Endometrial microvascular endothelial cells (primary cell): ENCODE measurements around the gene HIPK2. TPM values are rescaled to one million over a fixed set of nuclear protein-coding genes. Genes with fewer than 3 reads are reported as not detected.

Source experiments
- in situ Hi-C: cut with HindIII; loops from 2 replicates; pipeline ENCODE4 v1.10.0; 2017; ENCODE audit warnings: low sequenced_read_pairs, low pct_unique_long_range_greater_than_20kb; ENCODE audit errors: inconsistent ontology term
- total RNA-seq: library from RNA; depleted of rRNA; stranded (reverse); fragments of >200 nt; gene quantifications from one replicate; pipeline ENCODE4 v1.2.3, GENCODE V29; 2015; ENCODE audit errors: inconsistent ontology term

Gene HIPK2
- total RNA-seq, 1 donor from 2014 or later = 17.9 TPM

DNA sequence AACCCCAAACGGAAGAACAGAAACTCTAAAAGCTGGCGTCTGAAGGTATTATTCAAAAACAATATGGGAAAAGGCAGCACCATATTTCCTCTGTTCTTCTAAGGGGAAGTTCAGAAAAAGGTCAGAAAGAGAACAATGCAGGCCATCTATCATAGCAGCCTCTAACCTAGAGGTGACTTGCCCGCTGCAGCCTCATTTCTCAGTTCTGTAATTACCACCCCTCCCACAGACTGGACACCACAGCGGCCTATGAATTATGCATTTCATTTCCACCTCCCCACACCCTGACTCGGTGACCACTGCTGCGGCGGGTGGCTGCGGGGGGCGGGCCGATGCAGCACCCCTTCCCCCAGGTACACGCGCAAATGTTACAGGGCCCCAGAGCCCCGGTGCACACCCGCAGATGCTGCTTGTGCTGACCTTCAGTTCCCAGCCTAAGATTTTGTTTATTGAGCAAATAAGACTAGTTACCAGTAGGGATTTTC, 128.8 kb downstream of the HIPK2 start:
- in situ Hi-C loops = no loop called here

- in situ Hi-C loops = no loop called here
These were observed 129.4 kb downstream of the HIPK2 start for GRCh38 chr7:139648391-139648861.

DNA sequence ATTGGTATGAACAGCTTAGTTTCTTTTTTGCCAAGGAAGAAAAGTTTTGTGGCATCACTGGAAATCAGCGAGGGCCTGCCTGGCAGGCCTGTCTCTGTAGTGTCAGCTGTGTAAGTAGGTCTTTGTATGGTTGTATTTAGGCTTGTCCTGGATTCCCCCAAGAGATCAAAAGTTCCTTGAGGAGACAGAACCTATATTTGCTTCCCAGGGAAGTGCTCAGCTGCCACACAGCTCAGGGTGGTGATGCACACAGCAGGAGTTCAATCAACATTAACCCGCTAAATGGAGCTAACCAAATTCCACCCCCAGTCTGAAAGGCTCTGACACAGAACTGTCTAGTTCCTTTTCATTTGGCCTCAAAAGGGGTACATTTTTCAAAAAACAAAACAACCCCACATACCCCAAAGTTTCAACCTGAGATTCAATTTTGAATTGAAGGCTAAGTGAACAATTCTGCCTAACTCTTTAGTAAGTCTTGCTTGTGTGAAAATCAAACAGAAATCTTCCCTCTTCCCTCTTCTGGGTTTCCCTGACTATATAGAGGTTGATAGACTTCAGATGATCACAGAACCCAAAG, 129.9 kb downstream of the HIPK2 start:
- in situ Hi-C loops = no loop called here

- in situ Hi-C loops = no loop called here
These were observed 130.7 kb downstream of the HIPK2 start for GRCh38 chr7:139647085-139647484.

- in situ Hi-C loops = no loop called here
These were observed 131.2 kb downstream of the HIPK2 start for GRCh38 chr7:139646566-139646965.

GRCh38 chr7:139645572-139646523, 131.9 kb downstream of the HIPK2 start:
- in situ Hi-C loops = no loop called here

- in situ Hi-C loops = no loop called here
These were observed 133.7 kb downstream of the HIPK2 start for GRCh38 chr7:139643951-139644585.

GRCh38 chr7:139642283-139642682, 135.5 kb downstream of the HIPK2 start:
- in situ Hi-C loops = no loop called here

DNA sequence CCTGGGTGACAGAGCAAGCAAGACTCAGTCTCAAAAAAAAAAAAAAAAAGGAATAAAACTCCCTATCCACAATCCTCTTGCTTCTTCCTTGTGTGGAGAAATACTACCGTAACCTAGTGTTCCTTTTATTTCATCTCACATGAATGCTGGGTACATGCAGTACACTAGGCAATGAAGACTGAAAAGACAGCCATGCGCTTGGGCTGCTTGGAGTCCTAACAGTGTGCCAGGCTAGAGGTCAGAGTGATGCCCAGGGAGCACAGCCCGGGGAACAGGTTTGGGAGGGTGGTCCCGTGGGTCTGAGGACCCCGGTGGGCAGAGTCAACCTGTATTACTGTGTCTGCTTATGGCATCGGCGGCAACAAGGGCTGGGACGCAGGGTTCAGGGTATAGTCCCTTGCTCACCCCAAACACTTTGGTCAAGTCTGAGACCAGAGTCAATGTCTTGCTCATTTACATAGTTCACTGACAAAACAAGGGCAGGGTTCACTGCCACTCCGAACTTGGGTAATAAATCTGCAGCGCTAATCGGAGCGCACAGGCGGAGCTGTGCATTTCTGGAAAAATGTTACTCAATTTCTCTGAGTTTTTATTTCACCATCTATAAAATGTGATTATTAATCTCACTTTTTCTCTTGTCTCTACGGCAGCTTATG, 136.3 kb downstream of the HIPK2 start:
- in situ Hi-C loops = no loop called here

DNA sequence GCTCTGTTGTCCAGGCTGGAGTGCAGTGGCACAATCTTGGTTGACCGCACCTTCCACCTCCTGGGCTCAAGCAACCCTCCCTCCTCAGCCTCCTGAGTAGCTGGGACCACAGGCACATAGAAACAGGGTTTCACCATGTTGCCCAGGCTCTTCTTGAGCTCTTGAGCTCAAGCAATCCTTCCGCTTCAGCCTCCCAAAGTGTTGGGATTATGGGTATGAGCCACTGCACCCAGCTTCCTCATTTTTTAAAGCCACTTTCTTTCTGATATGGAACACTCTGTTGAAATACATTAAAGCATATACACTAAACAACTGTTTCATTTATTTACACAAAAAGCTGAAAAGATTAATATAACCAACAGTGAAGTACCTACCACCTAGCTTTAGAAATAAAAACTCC, 137.1 kb downstream of the HIPK2 start:
- in situ Hi-C loops = no loop called here

- in situ Hi-C loops = no loop called here
These were observed 138.2 kb downstream of the HIPK2 start for GRCh38 chr7:139639563-139639962.

DNA sequence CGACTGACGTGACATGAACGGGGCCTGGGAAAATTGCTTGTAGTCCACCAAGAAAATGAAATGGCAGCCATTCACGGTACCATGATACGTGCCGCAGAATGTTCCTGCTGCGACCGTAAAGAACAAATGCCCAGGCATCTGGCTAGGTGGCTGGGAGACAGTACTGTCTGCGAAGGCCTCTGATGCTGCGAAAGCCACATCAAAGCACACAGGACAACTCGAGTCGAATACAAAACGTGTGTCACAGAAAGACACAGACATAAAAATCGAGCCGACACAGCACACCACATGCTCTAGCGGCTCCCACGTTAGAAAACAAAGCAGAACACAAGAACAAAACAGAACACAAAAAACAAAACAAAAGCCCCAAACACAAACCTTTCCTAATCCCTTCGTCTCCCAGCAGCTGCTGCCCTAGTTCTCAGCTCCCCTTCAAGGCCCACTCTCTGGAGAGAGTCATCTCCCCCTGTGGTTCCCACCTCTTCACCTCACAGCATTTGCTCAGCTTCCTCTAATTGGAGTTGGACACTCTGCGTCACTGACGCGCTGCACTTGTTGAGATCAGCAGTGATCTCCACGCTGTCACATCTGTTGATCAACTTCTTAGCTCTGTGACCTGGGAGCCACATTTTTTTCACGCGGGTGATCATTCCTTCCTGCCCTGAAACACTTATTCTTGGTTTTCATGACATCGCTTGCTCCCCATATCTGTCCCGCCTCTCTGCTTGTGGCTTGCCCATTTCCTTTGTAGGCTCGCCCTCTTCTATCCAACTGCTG, 142.1 kb downstream of the HIPK2 start:
- in situ Hi-C loops = no loop called here

GRCh38 chr7:139634087-139634486, 143.7 kb downstream of the HIPK2 start:
- in situ Hi-C loops = no loop called here

GRCh38 chr7:139631520-139632031, 146.2 kb downstream of the HIPK2 start:
- in situ Hi-C loops = no loop called here

DNA sequence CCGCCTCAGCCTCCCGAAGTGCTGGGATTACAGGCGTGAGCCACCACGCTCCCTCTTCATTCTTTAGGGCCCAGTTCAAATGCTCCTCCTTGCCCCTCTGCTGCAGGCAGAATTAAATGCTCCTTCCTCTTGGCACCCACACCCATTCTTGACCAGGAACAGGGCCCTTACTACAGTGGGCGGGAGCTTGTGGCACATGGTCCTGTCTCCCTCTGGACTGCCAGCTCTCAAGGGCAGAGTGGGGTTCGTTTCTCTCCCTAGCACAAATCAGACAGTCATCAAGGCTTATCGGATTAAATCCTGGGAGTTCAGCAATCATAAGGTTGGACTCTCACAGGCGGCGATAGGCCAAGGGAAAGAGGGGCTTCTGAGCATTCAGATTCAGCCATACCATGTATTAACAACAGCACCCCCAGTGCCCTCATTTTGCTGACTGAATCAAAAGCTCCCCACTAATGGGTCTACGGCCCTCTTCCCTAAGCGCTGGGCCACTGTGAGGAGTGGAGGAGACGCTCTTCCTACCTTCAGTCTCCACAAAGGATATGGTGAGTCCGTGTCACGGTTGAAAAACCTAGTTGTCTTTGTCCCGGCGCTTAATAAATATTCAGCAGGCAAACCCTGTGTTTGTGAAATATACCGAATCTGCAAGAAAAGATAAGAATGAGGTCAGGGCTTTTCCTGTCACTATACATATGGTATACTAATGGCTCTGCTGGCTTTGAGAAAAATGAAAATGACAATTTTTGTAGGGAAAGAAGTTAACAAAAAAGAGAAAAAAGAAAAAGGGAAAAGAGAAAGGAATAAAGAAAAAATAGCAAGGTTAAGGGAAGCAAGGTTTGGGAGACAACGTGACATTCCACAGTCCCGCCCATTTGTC, 146.9 kb downstream of the HIPK2 start:
- in situ Hi-C loops = no loop called here

GRCh38 chr7:139629392-139630082, 148.3 kb downstream of the HIPK2 start:
- in situ Hi-C loops = no loop called here

DNA sequence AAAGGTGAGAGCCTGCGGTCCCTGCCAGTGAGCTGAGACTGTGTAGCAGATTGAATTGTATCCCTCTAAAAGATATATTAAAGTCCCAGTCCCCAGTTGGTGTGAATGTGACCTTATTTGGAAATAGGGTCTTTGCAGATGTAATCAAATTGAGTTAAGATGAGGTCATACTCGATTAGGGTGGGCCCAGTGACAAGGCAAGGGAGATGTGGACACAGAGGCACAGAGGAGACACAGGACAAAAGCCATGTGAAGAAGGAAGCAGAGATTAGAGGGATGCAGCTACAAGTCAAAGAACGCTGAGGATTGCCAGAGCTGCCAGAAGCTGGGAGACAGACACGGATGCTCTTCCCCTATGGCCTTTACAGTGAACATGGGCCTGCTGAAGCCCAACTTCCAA, 150.0 kb downstream of the HIPK2 start:
- in situ Hi-C loops = no loop called here
